NCI-H748 (cell line): ENCODE data around the gene ARHGEF11.
A peak's percentile ranks its signal among the peaks of the same experiment; 100 is the strongest.
"Not testable (repeated sequence)": the region's sequence is repeated elsewhere in the genome, so short reads cannot be mapped to it uniquely, and the experiment has no call there.

Experiments
- DNase-seq: peaks from one replicate; lab custom pipeline; 2025; ENCODE audit not compliant: unreplicated experiment; lab: John Stamatoyannopoulos, UW

The ARHGEF11 gene

GRCh38 chr1:157055729-157056128 lies 10.2 kb upstream of the ARHGEF11 start:
- not testable (repeated sequence) for DNase-seq

- peak; percentile 28 for DNase-seq
Measured at GRCh38 chr1:157050836-157051235, 5.3 kb upstream of the ARHGEF11 start.

GRCh38 chr1:157047062-157047410 lies 1.5 kb upstream of the ARHGEF11 start:
- peak; percentile 19 for DNase-seq

GRCh38 chr1:157044326-157044725 lies 1.2 kb downstream of the ARHGEF11 start:
- no peak for DNase-seq

- DNase-seq = no peak
Measured at GRCh38 chr1:157043685-157044084, 1.9 kb downstream of the ARHGEF11 start.

- DNase-seq = no peak
Measured at GRCh38 chr1:157042846-157043245, 2.7 kb downstream of the ARHGEF11 start.

- no peak for DNase-seq
Measured at GRCh38 chr1:157040802-157041201, 4.7 kb downstream of the ARHGEF11 start.

- no peak for DNase-seq
Measured at GRCh38 chr1:157035121-157035520, 10.4 kb downstream of the ARHGEF11 start.

GRCh38 chr1:157034137-157034800 lies 11.3 kb downstream of the ARHGEF11 start:
- no peak for DNase-seq

GRCh38 chr1:157033357-157033876 lies 12.1 kb downstream of the ARHGEF11 start:
- no peak for DNase-seq

- DNase-seq = no peak
Measured at GRCh38 chr1:157032303-157032702, 13.2 kb downstream of the ARHGEF11 start.

GRCh38 chr1:157030728-157031127 lies 14.8 kb downstream of the ARHGEF11 start:
- DNase-seq = no peak

- DNase-seq = no peak
Measured at GRCh38 chr1:157028674-157029073, 16.9 kb downstream of the ARHGEF11 start.

GRCh38 chr1:157025856-157026255 lies 19.7 kb downstream of the ARHGEF11 start:
- no peak for DNase-seq

GRCh38 chr1:157025385-157025784 lies 20.2 kb downstream of the ARHGEF11 start:
- no peak for DNase-seq

GRCh38 chr1:157021688-157022087 lies 23.9 kb downstream of the ARHGEF11 start:
- no peak for DNase-seq

GRCh38 chr1:157019457-157019856 lies 26.1 kb downstream of the ARHGEF11 start:
- DNase-seq = no peak

- DNase-seq = no peak
Measured at GRCh38 chr1:157011845-157012244, 33.7 kb downstream of the ARHGEF11 start.

- no peak for DNase-seq
Measured at GRCh38 chr1:157008502-157008901, 37.0 kb downstream of the ARHGEF11 start.

GRCh38 chr1:157007306-157007705 lies 38.2 kb downstream of the ARHGEF11 start:
- no peak for DNase-seq

- DNase-seq = no peak
Measured at GRCh38 chr1:157006676-157007075, 38.9 kb downstream of the ARHGEF11 start.

GRCh38 chr1:157005965-157006364 lies 39.6 kb downstream of the ARHGEF11 start:
- DNase-seq = no peak

- no peak for DNase-seq
Measured at GRCh38 chr1:157004806-157005205, 40.7 kb downstream of the ARHGEF11 start.
